ENCODE measurements around the gene VWA7.
A peak's percentile ranks its signal among the peaks of the same experiment; 100 is the strongest.
"Not testable (repeated sequence)": the region's sequence is repeated elsewhere in the genome, so short reads cannot be mapped to it uniquely, and the experiment has no call there.

The VWA7 gene

GRCh38 chr6:31801031-31801927 is 24.2 kb upstream of the VWA7 start:
- not testable (repeated sequence) for DNase-seq (ENCODE audit: low read depth, low spot score)

- DNase-seq (ENCODE audit: low read depth, low spot score), result no peak
Measured at GRCh38 chr6:31799781-31800180, 22.7 kb upstream of the VWA7 start.

- no peak for DNase-seq (ENCODE audit: low read depth, low spot score)
Measured at GRCh38 chr6:31797588-31797987, 20.5 kb upstream of the VWA7 start.

- no peak for DNase-seq (ENCODE audit: low read depth, low spot score)
Measured at GRCh38 chr6:31796993-31797385, 19.9 kb upstream of the VWA7 start.

GRCh38 chr6:31795616-31796298 is 18.6 kb upstream of the VWA7 start, which contains the start of gene VARS1:
TSS of gene VARS1 (minus strand) at chr6:31795752. CDS start at chr6:31795217, 535 bp downstream.
- DNase-seq (ENCODE audit: low read depth, low spot score), result peak; percentile 94

- DNase-seq (ENCODE audit: low read depth, low spot score), result peak; percentile 64
Measured at GRCh38 chr6:31794866-31795615, 17.9 kb upstream of the VWA7 start.

GRCh38 chr6:31794294-31794865 is 17.3 kb upstream of the VWA7 start:
- peak; percentile 37 for DNase-seq (ENCODE audit: low read depth, low spot score)

GRCh38 chr6:31793927-31794245 is 16.8 kb upstream of the VWA7 start:
- DNase-seq (ENCODE audit: low read depth, low spot score), result not testable (repeated sequence)

- no peak for DNase-seq (ENCODE audit: low read depth, low spot score)
Measured at GRCh38 chr6:31792761-31793171, 15.6 kb upstream of the VWA7 start.

- DNase-seq (ENCODE audit: low read depth, low spot score), result no peak
Measured at GRCh38 chr6:31792090-31792374, 14.9 kb upstream of the VWA7 start.

- peak; percentile 77 for DNase-seq (ENCODE audit: low read depth, low spot score)
Measured at GRCh38 chr6:31791324-31792089, 14.4 kb upstream of the VWA7 start.

- no peak for DNase-seq (ENCODE audit: low read depth, low spot score)
Measured at GRCh38 chr6:31785475-31785874, 8.3 kb upstream of the VWA7 start.

GRCh38 chr6:31784098-31784925 is 7.2 kb upstream of the VWA7 start:
- no peak for DNase-seq (ENCODE audit: low read depth, low spot score)

GRCh38 chr6:31782126-31782855 is 5.2 kb upstream of the VWA7 start:
- no peak for DNase-seq (ENCODE audit: low read depth, low spot score)

GRCh38 chr6:31781244-31782125 is 4.4 kb upstream of the VWA7 start:
- no peak for DNase-seq (ENCODE audit: low read depth, low spot score)

GRCh38 chr6:31780507-31781243 is 3.5 kb upstream of the VWA7 start:
- no peak for DNase-seq (ENCODE audit: low read depth, low spot score)

GRCh38 chr6:31779908-31780307 is 2.8 kb upstream of the VWA7 start:
- DNase-seq (ENCODE audit: low read depth, low spot score), result no peak
